Activated naive CD8-positive, alpha-beta T cell treated with anti-CD3 and anti-CD28 coated beads, Interleukin-2, amount 10 ng/mL, durations not matched to agents 7 days and 5 days (primary cell): ENCODE measurements around the gene MPHOSPH8. TPM values are rescaled to one million over a fixed set of nuclear protein-coding genes. Genes with fewer than 3 reads are reported as not detected.
"Not testable (repeated sequence)": the region's sequence is repeated elsewhere in the genome, so short reads cannot be mapped to it uniquely, and the experiment has no call there.

Experiments used
- ATAC-seq: fragments of 150-1000 bp; cut with Tn5 transposase; one replicate; pipeline ENCODE4 v1.10.0; 2021; ENCODE audit warnings: low read depth, moderate library complexity
- POLR2A ChIA-PET: fragments of 350-600 bp; sonication (Branson Sonifier 250); formaldehyde crosslinking; loops from one replicate; lab custom pipeline; 2021; ENCODE audit warnings: antibody characterized with exemption; lab: Charles Lee
- DNase-seq: peaks from one replicate; pipeline ENCODE4 v3.0.0; 2021
- H3K27ac Mint-ChIP-seq: one replicate; pipeline ENCODE4 v1.8.0; 2022; ENCODE audit warnings: mild to moderate bottlenecking, mixed read lengths
- H3K27me3 Mint-ChIP-seq: one replicate; pipeline ENCODE4 v1.8.0; 2022; ENCODE audit warnings: mild to moderate bottlenecking, moderate library complexity, mixed read lengths
- H3K36me3 Mint-ChIP-seq: one replicate; pipeline ENCODE4 v1.8.0; 2021; ENCODE audit warnings: mild to moderate bottlenecking, mixed read lengths
- H3K4me1 Mint-ChIP-seq: one replicate; pipeline ENCODE4 v1.8.0; 2021; ENCODE audit warnings: mixed read lengths
- H3K4me3 Mint-ChIP-seq: one replicate; pipeline ENCODE4 v1.8.0; 2022; ENCODE audit warnings: mild to moderate bottlenecking, moderate library complexity, mixed read lengths
- H3K9me3 Mint-ChIP-seq: one replicate; pipeline ENCODE4 v1.8.0; 2021; ENCODE audit warnings: mixed read lengths
- total RNA-seq, 2 experiments: library from RNA; stranded (reverse); gene quantifications; one replicate each; pipeline ENCODE4 v1.2.3, GENCODE V29; 2021

Gene MPHOSPH8
- total RNA-seq, 2 experiments from 2014 or later: 62.6 to 65.9 TPM

DNA sequence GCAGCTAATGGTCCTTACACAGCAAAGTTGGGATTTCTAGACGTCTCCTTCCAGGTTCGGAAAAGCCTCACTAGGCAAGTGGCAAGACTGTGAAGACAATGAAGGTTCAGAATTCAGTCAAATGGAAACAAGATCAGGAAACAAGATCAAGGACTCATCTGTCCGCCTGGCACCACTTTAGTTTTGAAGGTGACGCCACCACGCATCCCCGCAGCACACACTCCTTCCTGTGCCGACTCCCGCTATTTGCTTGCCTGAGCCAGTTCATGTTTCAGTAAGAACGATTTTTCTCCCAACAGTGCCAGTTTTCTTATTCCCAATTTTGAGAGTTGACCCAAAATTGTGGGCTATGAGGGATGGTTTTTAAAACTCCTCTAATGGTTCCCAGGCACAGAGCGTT lies 41.4 kb downstream of the MPHOSPH8 start:
- Mint-ChIP-seq H3K4me3 (no peak overlapping the region), H3K4me1 (peaks cover 5% of the 10 kb centered on the region), H3K27me3 (no peaks in the 10 kb centered on the region), H3K36me3 (peaks cover 30% of the 10 kb centered on the region), H3K27ac (no peak overlapping the region), H3K9me3 (no peaks in the 10 kb centered on the region)
- ATAC-seq (no peak), DNase-seq (no peak)
- POLR2A ChIA-PET: no interaction called here

DNA sequence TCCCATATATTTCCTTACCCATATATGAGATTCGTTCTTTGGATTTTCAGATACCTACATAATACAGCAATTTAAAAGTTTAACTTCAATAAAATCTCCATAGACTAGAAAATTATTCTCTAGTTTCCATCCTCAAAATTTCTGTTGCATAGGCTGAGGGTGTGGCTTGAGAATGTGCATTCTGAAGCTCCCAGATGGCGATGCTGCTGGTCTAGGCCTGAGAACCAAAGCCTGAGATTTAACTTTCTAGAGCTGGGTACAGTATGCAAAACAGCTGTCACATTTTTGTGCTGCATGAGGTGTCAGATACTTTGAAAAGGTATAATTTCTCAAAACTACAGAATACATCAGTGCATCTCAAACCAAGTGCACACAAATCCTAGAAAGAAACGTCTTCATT lies 42.7 kb downstream of the MPHOSPH8 start:
- Mint-ChIP-seq H3K4me3 (no peak overlapping the region), H3K4me1 (peaks cover 5% of the 10 kb centered on the region), H3K36me3 (peaks cover 26% of the 10 kb centered on the region), H3K9me3 (no peaks in the 10 kb centered on the region), H3K27me3 (no peaks in the 10 kb centered on the region), H3K27ac (no peak overlapping the region)
- POLR2A ChIA-PET: no interaction called here
- no peak for DNase-seq
- ATAC-seq: no peak

DNA sequence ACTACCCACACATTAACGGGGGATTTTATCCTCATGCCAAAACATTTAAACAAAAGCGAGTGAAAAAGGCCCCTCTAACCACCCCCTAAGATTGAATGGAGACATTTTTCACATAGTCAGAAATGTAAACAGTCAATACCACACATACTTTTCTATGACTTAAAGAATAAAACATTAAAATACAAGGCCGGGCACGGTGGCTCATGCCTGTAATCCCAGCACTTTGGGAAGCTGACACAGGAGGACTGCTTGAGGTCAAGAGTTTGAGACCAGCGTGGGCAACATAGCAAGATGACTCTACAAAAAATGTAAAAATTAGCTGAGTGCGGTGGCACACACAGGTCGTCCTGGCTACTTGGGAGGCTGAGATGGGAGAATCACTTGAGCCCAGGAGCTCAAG lies 47.3 kb downstream of the MPHOSPH8 start:
- no peak overlapping the region for H3K4me3 Mint-ChIP-seq
- H3K27ac Mint-ChIP-seq: no peak overlapping the region
- POLR2A ChIA-PET: no interaction called here
- peaks cover 16% of the 10 kb centered on the region for H3K36me3 Mint-ChIP-seq
- no peaks in the 10 kb centered on the region for H3K27me3 Mint-ChIP-seq
- ATAC-seq (no peak), DNase-seq (no peak)
- H3K9me3 Mint-ChIP-seq: no peaks in the 10 kb centered on the region
- peaks cover 15% of the 10 kb centered on the region for H3K4me1 Mint-ChIP-seq

DNA sequence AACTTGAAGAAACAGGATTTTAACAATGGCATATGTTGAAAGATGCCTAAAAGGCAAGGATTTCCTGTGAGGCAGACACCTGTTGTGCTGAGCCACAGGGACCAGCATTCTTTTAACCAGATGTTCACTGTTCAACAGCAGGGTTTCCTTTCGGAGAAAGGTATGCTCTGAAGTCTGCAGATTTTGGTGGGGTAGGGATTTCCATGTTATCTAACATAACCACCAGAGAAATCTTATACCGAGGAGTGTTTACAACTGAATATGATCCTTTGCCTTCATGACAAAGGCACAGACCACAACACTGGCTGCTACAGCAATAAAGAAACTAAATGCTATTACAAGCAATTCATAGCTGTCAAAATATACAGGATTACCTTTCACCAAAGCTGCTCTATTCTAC lies 48.1 kb downstream of the MPHOSPH8 start:
- Mint-ChIP-seq H3K4me3 (no peak overlapping the region), H3K27me3 (no peaks in the 10 kb centered on the region), H3K9me3 (no peaks in the 10 kb centered on the region), H3K27ac (no peak overlapping the region), H3K36me3 (peaks cover 14% of the 10 kb centered on the region), H3K4me1 (peaks cover 15% of the 10 kb centered on the region)
- POLR2A ChIA-PET: no interaction called here
- ATAC-seq (peak; percentile 66), DNase-seq (no peak)

DNA sequence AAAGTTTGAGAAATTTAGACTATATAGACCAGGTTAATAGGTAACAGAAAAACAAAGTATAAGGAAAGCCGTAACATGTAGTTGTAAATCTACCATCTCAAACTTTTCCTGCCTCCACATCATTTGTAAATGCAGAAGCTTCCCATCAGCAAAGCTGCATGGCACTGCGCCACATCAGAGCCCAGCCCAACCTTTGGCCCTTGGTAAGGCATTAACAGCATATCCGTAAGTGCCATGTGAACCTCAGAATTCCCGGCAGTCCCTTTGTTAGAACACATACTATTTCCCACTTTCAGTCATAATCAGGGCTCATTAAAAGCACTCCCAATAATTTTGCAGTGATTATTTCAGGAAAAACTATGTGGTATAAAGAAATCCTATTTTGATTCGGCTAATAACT lies 51.6 kb downstream of the MPHOSPH8 start:
- no peak for ATAC-seq
- POLR2A ChIA-PET: no interaction called here
- peaks cover 6% of the 10 kb centered on the region for H3K36me3 Mint-ChIP-seq
- H3K9me3 Mint-ChIP-seq: no peaks in the 10 kb centered on the region
- H3K4me3 Mint-ChIP-seq: no peak overlapping the region
- H3K27me3 Mint-ChIP-seq: no peaks in the 10 kb centered on the region
- H3K27ac Mint-ChIP-seq: no peak overlapping the region
- DNase-seq: no peak
- peaks cover 11% of the 10 kb centered on the region for H3K4me1 Mint-ChIP-seq

DNA sequence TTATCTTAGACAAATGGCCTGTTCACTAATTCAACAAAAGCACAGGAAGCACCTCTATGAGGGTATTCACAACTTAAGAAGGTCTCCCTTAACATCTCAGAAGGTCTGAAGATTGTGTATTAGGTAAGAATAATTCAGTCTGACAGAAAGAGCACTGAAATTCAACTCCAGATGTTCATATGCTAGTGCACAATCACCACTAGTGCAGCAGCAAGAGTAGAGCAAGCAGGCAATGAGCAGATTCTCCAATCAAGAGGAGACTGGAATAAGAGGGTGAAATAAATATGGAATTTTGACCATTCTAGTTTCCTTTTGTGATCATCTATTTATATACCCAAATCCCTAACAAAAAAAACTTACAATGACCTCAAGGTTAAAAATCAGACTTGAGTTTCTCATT lies 52.0 kb downstream of the MPHOSPH8 start:
- H3K4me1 Mint-ChIP-seq: peaks cover 11% of the 10 kb centered on the region
- H3K36me3 Mint-ChIP-seq: peaks cover 6% of the 10 kb centered on the region
- H3K4me3 Mint-ChIP-seq: no peak overlapping the region
- no peaks in the 10 kb centered on the region for H3K27me3 Mint-ChIP-seq
- POLR2A ChIA-PET: no interaction called here
- H3K9me3 Mint-ChIP-seq: no peaks in the 10 kb centered on the region
- no peak overlapping the region for H3K27ac Mint-ChIP-seq
- DNase-seq (no peak), ATAC-seq (no peak)

DNA sequence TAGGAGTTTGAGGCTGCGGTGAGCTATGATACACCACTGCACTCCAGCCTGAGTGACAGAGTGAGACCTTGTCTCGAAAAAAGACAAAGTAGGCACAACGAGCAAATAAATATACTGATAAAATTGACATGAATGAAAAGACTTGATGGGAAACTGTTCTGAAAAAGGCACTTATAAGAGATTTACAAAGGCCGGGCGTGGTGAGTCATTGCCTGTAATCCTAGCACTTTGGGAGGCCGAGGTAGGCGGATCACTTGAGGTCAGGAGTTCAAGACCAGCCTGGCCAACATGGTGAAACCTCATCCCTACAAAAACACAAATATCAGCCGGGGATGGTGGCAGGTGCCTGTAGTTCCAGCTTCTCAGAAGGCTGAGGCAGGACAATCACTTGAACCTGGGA lies 58.0 kb downstream of the MPHOSPH8 start:
- not testable (repeated sequence) for H3K4me3 Mint-ChIP-seq, DNase-seq, H3K27ac Mint-ChIP-seq, ATAC-seq, H3K9me3 Mint-ChIP-seq, H3K27me3 Mint-ChIP-seq, H3K4me1 Mint-ChIP-seq
- peaks cover 31% of the 10 kb centered on the region for H3K36me3 Mint-ChIP-seq
- POLR2A ChIA-PET: interaction anchor here (0.6 kb wide), 1 partner anchor 36 kb away, joined by 3 read pairs; no protein-coding TSS in a partner anchor

DNA sequence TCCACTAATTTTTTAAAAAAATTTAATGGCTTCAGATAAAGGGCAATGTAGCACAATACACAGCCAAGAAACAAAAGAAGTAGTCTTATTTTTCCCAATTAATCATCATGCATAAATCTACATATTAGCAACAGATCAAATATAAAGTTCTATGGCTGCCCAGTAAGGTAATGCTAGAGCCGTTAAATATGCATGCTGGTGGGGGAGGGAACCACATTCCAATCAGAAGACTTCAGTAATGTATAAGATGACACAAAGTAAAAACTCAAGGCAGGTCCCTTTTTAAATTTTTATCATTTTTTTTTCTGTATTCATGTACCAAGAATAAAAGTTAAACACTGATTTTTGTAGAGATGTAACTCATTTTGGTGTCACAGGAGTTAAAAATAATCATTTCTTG lies 62.0 kb downstream of the MPHOSPH8 start:
- Mint-ChIP-seq H3K4me3 (no peak overlapping the region), H3K27ac (no peak overlapping the region), H3K4me1 (peaks cover 6% of the 10 kb centered on the region), H3K27me3 (no peaks in the 10 kb centered on the region), H3K36me3 (peaks cover 36% of the 10 kb centered on the region), H3K9me3 (no peaks in the 10 kb centered on the region)
- no peak for DNase-seq
- ATAC-seq: no peak
- POLR2A ChIA-PET: no interaction called here

DNA sequence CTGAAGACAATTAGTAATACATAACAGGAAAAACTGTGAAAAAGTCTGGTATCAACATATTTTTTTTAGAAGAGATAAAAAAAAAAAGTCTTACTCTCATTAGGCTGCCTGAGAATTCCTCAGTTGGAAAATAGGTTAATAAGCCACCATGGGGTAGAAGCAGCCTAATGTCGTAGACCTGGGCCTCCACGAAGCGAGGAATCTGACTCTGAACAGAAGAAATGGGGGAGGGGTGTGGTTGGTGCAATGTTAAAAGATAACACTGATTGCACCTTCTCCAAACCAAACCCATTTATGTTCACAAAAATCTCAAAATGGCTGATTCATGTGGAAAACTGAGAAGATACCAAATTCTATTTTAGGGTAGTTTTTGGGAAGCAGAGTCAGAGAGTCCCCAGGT lies 62.4 kb downstream of the MPHOSPH8 start:
- peaks cover 6% of the 10 kb centered on the region for H3K4me1 Mint-ChIP-seq
- no peaks in the 10 kb centered on the region for H3K27me3 Mint-ChIP-seq
- H3K27ac Mint-ChIP-seq: no peak overlapping the region
- H3K9me3 Mint-ChIP-seq: no peaks in the 10 kb centered on the region
- no peak overlapping the region for H3K4me3 Mint-ChIP-seq
- peaks cover 35% of the 10 kb centered on the region for H3K36me3 Mint-ChIP-seq
- POLR2A ChIA-PET: no interaction called here
- ATAC-seq (no peak), DNase-seq (no peak)

DNA sequence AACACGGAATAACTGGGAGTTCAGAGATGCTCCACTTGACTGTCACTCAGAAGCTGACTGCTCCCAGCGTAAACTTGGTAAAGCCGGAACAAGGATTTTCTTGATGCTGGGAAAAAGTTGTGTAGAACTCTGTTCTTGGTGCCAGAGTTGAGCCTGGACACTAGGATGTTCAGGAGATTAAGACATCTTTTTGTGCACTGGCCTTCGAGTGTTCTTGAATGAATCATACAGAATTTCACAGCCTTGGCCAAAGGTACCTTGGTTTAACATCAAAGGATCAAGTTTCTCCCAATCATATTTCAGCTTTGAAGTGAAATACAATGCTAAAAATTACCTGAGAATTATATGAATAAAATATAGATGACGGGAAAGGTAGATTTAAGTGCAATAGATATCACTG lies 67.5 kb downstream of the MPHOSPH8 start:
- POLR2A ChIA-PET, H3K9me3 Mint-ChIP-seq, H3K27ac Mint-ChIP-seq, H3K4me3 Mint-ChIP-seq, H3K27me3 Mint-ChIP-seq, ATAC-seq, H3K4me1 Mint-ChIP-seq, DNase-seq: not testable (repeated sequence)
- peaks cover 15% of the 10 kb centered on the region for H3K36me3 Mint-ChIP-seq

DNA sequence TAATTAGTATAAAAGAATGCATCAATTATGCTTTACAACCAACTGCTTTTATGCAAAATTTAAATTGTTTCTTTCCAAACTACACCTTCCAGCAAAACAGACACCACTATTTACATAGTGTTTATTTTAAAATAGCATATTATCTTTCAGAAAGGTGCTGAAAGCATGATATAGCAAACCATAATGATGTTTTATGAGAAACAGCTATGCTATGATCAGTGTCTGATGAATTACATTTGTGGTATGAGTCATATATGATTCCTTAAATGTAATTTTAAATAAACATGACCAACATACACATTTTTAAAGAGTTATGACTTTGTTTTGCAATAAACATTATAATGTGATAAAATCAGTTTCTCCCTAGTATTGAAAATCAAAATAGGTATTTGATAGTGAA lies 68.2 kb downstream of the MPHOSPH8 start:
- H3K4me1 Mint-ChIP-seq, DNase-seq, H3K9me3 Mint-ChIP-seq, H3K27ac Mint-ChIP-seq, H3K4me3 Mint-ChIP-seq, H3K27me3 Mint-ChIP-seq, POLR2A ChIA-PET, ATAC-seq: not testable (repeated sequence)
- H3K36me3 Mint-ChIP-seq: peaks cover 11% of the 10 kb centered on the region

DNA sequence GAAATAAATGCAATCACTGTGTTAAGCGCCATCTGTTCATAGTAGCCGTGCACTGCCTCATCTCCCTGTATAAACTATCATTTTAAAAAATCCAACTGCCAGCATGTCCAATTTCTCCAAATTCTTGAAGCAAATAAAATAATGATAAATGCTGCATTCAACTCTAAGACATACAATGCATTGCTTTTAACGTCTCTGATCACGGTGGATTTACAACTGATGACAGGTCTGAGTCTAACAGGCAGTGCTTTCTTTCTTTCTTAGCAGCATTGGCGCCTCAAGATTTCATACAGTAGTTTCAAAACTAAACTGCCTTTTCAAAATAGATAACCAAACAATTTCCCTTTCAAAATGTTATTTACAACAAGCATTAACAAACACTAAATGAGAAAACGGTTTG lies 70.8 kb downstream of the MPHOSPH8 start:
- H3K9me3 Mint-ChIP-seq, ATAC-seq, H3K4me1 Mint-ChIP-seq, POLR2A ChIA-PET, H3K27ac Mint-ChIP-seq, DNase-seq, H3K27me3 Mint-ChIP-seq, H3K4me3 Mint-ChIP-seq: not testable (repeated sequence)
- peaks cover 13% of the 10 kb centered on the region for H3K36me3 Mint-ChIP-seq

DNA sequence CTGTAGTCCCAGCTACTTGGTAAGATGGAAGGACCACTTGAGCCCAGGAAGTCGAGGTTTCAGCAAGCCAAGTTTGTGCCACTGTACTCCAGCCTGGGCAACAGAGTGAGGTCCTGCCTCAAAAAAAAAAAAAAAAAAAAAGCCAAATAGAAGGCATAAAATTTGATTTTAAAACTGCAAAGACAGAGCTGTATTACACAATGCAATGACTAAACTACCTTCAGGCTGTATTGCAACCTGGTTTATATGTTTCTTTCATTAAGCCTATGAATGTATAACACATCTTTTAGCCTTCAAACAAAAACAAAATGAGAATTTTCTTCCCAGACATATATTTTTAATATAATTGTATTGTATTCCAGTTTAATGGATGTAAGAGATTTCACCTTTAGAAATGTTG lies 75.6 kb downstream of the MPHOSPH8 start:
- H3K27ac Mint-ChIP-seq, H3K9me3 Mint-ChIP-seq, ATAC-seq, H3K4me1 Mint-ChIP-seq, H3K4me3 Mint-ChIP-seq, DNase-seq, H3K36me3 Mint-ChIP-seq, H3K27me3 Mint-ChIP-seq: not testable (repeated sequence)
- POLR2A ChIA-PET: interaction anchor here (0.6 kb wide), 1 partner anchor 31 kb away, joined by 3 read pairs; no protein-coding TSS in a partner anchor

DNA sequence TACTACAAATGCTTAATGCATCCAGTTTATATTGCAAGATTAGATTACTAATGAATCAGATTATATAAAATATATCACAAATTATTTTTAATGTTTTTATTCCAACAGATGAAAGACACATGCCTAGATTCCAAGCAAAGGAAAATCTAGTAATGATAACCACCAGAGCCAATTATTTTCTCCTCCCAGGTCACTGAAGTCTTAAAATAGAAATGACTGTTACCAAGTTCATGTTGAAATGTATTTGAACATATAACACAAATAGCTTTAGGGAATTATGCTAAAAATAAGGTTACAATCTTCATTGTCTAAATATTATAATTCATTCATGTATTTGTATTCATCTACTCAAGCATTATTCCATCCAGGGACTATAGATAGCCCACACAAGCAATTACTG lies 76.3 kb downstream of the MPHOSPH8 start:
- H3K4me1 Mint-ChIP-seq, ATAC-seq, POLR2A ChIA-PET, H3K27ac Mint-ChIP-seq, H3K4me3 Mint-ChIP-seq, H3K27me3 Mint-ChIP-seq, H3K9me3 Mint-ChIP-seq, DNase-seq: not testable (repeated sequence)
- H3K36me3 Mint-ChIP-seq: peaks cover 12% of the 10 kb centered on the region
